ENCODE data around the gene NEDD4L.
"Not testable (repeated sequence)": the region's sequence is repeated elsewhere in the genome, so short reads cannot be mapped to it uniquely, and the experiment has no call there.

Gene NEDD4L

DNA sequence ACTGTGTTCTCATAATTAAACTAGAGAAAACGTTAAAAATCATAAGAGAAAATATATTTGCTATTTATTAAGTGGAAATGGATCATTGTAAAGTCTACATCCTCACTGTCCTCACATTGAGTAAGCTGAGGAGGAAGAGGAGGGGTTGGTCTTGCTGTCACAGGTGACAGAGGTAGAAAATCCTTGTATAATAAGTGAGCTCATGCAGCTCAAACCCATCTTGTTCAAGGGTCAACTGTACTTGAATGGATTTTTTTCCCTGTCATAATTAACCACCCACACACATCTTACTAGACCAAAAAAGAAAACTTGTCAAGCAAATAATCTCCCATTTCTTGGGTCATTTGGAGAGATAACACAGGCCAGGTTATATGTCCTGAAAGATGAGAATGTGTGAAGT lies 231.2 kb downstream of the NEDD4L start:
- DNase-seq = no peak

DNA sequence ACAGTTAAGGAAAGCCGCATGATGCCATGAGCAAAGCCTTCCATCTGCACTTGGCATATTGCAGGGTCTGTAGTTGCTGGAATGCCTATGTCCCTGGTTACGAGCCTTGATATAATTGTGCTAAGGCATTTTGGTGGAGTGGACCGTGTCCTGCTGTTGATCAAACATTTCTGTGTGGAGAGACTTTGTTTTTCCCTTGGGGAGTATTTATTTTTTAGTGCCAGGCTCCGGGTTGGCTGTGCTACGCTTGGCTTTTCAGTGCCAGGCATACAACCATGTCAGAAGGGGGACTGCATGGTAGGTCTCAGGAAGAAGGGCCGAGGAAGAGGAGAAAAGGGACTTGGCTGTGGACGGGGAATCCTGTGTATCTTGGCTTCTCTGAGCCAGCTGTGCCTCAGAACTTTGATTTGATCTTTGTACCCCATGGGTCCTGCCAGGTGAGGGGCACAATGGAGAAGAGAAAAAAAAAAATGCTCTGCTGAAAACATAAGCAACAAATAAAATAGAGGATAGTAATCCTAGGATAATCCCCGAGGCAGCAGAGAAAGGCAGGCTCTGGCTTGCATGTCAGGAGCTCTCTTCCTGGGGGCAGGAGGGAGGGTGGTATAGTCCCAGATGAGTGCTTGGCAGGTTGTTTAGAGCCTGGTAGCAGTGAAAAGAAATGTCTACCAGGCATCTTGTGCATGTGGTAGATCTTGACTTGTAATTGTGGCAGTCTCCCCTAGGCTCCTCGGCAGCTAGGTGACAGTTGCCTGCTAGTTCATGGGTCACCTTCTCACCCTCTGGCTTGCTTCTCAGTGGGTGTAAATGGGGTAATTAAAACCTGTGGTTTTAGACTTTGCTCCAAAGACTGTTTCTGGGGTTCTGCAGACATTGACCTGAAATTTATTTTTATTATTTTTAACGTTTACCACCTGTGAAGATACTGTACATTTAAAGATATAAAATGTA lies 233.0 kb downstream of the NEDD4L start:
- DNase-seq = no peak

DNA sequence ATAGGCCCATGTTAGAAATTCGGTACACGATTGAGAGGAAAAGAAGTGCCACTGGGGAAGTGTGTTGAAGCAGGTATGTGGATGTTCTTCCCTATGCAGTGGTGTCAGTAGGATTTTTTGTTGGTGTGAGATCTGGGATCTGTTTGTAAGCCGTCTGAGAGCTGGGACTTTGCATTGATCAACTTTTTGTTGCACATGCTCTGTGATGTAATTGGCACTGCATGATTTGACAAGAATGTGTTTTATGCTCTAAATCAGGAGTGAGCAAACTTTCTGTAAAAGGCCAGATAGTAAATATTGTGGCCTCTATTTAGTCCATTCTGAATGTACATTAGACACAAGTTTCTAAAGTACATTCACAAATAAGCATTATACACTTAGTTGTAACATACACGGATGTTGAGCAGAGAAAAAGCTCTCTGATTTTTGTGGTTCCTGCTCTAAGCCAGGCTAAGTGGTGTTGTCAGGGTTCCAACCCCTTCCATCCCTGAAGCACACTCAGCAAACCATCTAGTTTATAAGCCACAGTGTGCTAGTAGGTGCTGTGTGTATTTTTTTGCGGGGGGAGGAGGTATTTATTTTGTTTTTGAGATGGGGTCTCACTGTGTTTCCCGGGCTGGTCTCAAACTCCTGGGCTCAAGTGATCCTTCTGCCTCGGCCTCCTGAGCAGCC lies 235.6 kb downstream of the NEDD4L start:
- no peak for DNase-seq

DNA sequence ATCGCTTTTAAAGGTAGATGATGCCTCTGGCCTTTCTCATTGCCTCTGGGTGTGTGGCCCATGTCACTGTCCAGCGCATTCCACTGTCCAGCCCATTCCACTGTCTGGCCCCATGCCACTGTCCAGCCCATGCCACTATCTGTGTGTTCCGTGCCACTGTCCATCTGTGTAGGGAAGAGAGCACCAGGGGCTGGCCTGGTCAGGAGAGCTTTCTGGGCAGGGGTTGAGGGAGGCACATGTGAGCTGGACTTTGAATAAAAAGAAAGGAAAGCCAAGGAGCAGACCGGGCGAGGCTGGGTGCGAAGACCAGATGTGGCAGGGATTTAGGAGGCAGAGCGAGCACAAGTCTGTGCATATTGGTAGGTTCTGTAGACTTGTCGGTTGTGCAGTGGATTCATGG lies 236.2 kb downstream of the NEDD4L start:
- DNase-seq = no peak

DNA sequence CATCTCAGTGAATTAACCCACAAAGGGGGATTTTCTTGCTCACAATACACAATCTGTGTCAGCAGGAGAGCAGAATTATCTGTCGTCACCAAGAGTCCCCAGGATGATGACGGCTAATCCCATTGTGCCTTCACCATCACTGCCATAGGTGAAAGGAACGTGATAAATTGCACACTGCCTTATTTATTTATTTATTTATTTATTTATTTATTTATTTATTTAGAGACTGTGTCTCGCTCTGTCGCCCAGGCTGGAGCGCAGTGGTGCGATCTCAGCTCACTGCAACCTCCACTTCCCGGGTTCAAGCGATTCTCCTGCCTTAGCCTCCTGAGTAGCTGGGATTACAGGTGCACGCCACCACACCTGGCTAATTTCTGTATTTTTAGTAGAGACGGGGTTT lies 238.8 kb downstream of the NEDD4L start:
- DNase-seq = not testable (repeated sequence)

DNA sequence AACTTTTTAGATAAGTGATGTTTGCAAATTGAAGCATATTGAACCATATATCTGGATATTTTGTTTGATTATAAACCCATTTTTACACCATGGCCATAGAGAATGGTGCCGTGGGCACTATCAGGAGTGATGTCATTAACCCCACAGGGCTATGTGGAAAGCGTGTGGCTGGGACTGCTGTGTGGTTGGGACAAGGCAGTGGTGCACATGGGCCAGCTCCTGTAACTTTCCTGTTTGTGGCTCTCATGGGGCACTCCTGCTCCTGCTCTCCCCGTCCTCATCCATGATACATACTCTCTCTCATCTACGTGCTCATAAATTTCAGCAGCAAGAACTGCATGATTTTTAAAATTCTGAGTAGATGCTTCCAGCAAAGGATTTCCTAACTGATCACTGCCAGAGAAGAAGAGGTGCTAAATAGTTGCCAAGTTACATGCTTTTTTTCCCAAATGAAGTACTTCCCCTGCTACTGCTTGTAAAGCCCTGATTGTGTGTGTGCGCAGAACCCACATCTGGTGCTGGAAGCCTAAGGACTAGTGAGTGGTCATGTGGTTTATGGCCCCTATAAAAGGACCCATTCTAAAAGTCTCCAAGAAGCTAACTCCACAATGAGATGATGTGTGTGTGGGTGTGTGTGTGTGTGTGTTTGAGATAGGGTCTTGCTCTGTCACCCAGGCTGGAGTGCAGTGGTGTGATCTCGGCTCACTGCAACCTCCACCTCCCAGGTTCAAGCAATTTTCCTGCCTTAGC lies 240.8 kb downstream of the NEDD4L start:
- DNase-seq = no peak

DNA sequence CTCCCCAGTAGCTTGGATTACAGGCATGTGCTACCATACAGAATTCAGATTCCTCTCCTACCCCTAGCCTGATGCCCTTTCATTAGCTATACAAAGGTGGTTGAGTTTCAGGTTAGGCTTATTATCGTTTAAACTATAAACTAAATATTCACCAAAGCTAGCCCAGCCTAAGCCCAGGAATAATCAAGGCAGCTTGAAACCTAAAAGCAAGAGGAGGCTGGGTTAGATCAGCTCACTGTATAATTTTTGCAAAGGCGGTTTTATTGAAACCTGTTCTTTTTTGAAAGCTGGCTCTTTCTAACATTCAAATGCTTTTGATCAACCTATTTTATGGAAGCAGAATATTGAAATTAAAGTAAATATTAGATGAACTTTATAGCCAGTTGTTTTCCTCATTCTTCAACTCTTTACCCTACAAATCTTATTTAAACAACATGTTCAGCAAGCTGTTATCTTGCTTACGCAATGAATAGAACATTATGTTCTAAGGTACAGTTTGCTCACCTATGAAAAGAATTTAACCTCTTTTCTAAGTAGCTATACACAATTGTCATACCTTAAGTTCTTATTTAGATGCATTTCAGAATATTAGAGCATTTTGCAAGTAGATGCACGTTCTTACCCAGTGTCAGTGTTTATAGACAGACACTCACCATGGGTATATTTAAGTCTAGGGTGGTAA lies 241.6 kb downstream of the NEDD4L start:
- DNase-seq = no peak

DNA sequence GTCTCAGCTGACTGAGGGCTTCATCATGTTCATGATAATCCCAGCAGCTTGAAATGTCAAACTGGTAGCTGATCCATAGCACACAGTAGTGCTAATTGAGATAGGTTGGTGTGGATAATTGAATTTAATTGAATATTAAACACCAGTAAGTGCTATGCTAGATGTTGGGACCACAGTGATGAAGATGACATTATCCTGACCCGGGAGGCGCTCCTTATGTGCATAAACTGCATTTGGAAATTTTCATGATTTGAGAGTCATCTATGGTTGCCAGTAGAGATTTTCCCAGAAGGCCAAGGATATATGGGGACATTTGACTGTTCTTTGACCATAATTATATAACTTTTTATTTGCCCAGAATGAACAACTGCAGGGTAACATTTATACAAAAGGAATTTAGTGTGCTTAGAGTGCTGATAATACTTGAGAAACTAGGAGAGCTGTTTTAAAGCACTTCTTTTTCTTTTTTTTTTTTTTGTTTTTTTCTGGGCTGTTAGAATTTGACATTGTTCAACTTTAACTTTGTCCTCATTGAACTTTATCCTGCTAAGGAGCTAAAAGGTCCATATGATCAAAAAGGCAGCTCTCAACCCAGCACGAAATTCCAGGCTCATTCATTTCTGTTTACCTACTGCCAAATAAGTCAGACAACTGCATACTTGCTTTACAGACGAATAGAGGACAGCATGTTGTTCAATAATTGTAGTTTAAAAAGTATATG lies 242.8 kb downstream of the NEDD4L start:
- DNase-seq = no peak

DNA sequence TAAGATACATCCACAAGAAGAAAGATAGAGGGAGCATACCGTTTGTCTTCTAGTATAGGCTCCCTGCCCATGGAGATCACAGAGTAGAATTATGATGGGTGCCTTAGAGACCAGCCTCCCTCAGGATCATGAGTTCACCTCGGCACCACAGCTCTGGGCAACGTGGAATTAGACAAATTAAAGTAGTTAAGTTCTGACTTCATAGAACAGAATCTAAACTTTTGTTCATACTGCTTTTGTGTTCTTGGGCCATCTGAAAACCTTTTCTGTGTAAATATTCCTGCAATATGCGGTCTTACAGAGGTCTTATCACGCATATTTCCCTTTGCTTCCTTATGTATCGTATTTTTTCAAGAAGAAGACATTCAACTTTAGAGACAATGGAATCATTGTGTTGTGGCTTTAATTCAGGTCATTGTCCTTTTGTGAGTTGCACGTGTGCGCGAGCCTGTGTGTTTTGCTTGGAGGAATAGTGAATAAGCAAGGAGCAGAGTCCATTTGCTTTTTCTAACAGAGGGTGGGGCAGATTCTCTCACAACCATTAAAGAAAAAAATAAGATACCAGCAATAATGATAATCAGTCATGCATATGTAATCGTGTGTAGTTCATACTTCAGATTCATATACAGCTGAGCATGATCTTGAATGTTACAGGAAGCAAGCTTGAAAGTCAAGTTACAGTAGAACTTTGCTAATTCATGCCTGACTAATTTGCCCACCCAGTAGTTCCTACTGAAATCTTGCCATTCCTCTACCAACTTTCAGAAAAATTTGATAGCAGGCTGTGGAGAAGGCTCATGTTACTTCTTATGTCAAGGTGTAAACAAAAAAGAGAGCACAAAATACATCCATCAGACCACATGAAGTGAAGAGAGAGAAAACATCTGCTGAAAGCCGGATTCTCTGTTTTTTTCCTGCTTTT lies 243.6 kb downstream of the NEDD4L start:
- no peak for DNase-seq

DNA sequence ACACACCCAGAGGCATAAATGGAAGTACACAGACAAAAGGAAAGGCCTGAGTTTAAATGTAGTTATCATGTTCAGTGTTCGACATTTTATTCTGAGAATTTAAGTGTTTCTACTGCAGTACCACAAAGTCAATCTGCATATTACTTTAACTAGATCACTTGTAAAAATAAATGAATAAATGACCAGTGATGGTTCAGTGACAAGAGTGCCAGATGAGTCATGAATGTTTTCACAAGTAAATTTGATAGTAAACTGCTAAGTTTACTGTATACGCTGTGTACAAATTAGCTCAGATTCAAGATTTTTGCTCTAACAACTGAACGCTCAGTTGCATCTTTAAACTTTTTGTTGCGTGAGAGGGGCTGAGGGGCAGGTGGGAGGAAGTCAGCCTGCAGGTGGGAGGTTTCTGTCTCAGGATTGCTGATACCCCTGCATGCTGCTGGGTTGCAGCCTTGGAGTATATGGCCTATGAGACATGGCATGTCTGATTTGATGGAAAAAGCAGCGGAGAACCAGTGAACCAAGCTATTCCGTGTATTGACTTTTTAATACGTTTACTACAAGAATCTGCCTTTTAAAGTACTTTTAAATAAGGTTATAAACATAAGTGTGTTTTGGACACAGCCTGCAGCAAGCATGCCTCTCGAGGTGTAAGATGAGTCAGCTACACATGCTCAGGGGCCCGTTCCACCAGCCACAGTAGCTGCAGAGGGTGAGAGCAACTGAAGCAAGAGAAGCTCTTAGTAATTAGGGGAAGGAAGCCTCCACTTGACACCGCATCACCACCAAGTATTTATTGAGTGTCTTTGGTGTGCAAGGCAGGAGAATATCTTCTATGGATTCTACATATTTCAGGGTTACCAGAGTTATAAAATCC lies 245.1 kb downstream of the NEDD4L start:
- DNase-seq = no peak

DNA sequence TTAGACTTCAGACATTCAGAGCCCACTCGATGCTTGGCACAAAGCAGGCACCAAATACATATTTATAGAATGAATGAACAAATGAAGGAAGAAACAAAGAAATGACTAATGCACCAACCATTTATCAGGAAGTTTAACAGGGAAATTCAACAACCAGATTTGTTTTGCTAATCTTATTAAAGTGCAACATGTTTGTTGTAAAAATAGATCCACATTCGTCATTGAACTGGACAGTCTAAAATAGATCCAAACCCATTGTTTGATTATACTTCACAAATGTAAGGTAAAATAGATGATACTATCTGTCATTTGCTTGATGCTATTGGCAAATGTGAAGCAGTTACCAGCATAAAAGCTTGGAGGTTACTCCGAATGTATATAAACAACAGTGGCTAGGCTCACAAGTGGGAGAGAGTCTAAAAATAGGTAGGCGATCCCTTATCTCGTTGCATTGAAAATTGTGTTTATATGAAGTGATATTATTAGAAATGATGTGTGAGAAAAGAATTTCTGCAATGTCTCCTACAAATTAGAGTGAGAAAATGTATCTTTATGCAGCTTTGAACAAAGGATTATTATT lies 246.2 kb downstream of the NEDD4L start:
- no peak for DNase-seq

DNA sequence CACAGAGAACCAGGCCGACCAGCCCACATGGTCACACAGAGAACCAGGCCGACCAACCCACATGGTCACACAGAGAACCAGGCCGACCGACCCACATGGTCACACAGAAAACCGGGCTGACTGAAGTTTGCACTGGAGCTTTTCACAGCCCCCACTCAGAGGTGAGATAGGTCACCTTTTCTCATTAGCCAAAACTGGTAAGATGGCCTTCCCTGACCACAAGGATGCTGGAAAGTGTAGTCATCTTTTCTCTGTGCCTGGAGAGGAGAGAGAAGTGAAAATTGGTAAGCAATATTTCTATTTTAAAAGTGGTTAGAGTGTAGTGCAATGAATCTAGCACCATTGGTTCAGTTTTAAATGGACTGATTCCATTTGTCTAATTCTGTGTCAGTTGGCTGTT lies 247.1 kb downstream of the NEDD4L start:
- no peak for DNase-seq

DNA sequence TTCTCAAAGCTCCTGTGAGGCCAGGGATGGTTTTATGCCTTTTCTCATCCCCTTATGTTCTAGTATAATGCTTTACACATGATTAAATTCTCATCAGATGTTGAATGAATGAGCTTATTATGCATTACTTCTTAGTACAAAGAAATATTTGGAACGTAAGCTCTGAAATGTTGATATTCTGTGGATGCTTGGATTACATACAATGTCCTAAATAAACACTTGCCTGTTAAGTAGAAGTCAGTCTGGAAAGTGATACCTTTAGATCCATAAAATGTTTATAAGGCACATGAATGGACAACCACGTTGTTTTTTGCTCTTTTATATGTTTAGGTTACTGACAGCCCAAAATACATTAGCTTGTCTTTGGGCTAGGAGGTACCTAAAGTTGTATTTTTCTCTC lies 248.6 kb downstream of the NEDD4L start:
- no peak for DNase-seq

DNA sequence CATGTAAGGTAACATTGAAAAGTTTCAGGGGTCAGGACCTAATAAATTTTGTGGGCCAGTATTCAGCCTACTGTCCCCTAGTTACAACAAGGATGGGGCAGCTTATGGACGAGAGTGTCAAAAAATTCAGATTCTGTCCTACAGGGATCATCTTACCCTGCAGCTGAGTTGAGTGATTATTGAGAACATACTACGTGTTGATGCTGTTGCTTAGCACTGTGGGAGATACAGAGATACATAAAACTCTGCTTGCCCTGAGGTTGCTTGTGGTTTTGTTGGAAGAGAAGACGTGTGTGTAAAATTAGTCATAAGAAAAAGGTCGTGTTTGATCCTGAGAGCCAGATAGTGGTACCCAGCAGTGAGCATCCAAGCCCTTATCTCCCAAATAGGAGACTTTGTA lies 253.2 kb downstream of the NEDD4L start:
- DNase-seq = no peak

DNA sequence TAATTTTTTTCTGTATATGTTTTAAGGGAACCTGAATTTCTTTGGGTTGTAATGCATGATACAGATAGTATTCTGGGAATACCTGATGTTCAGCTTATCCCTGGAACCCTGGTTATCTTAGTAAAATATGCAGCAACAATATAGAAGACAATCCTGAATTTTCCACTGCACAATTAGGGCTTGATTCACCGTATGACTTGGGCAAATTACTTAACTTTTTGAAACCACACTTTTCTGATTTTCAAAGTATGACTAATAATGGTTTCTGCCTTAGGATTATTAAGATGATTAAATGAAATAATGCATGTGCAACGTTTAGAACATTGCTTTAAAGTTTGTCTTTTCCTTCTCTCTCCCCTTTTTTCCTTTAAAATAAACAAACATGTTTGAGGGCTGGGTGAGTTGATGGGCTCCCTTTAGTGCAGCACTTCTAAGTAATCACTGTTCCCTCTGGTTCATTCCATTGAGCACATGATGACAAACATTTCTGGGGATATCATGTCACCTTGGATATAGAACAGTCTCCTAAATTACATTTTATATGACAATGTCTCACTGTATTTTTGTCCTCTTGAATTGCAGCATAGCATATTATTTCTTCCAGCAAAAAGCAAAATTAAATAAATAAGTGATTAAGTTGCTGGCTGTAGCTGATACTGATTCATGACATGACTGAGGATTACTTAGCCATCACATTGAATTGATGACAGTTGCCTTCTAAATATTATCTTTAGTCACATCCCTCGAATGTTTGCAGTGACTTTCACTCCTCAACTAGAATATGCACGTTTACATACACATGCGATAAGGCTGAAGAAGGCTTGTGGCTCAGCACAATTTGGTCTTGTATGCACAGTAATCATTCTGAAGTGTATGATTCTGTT lies 254.5 kb downstream of the NEDD4L start:
- DNase-seq = no peak

DNA sequence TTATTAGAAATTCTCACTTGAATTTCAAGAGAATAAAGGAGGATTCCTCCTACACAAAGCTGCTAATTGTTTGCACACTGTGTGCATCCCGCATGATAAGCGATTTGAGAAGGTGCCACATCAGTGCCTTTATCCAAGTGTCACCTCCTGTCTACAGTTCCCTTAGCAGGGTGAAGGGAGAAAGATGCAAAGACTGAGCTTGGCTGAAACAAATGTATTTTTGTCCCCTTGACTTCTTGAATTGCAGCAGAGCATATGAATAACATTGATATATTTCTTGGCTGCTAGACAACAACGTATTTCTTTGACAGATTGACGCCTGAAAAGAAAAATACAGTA lies 255.1 kb downstream of the NEDD4L start:
- no peak for DNase-seq

DNA sequence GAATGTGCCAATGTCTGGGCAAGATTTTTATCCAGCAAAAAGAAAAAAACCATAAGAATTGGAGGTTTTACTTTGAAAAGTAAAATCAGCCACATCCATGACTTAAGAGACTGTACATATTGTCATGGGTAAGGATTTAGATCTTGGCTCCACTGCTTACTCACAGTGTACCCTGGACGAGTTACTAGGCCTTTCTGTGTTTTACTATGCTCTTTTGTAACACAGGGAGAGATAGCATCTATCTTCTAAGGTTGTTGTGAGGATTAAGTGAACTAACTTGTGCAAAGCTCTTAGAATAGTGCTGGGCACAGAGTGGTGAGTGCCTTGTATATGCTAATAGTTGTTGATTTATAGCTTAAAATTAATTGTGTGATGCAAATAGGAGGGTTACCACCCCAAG lies 255.9 kb downstream of the NEDD4L start:
- DNase-seq = no peak

DNA sequence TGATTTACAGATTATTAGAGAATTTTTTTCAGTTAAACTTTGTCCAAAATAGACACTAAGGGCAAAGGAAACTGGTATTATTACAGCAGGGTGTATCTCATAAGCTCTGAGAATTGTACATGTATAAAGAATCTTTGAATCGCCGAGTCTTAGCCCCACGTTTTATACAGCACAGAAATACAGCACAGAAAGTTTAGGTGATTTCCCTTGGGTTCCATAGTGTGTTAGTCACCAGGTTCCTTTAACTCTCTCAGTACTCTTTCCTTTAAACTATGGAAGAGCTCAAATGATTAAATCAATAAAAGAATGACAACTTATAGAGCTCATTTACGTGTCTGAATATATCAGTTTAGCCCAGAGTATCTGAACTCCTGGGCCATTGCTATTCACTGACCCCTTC lies 256.8 kb downstream of the NEDD4L start:
- DNase-seq = no peak

DNA sequence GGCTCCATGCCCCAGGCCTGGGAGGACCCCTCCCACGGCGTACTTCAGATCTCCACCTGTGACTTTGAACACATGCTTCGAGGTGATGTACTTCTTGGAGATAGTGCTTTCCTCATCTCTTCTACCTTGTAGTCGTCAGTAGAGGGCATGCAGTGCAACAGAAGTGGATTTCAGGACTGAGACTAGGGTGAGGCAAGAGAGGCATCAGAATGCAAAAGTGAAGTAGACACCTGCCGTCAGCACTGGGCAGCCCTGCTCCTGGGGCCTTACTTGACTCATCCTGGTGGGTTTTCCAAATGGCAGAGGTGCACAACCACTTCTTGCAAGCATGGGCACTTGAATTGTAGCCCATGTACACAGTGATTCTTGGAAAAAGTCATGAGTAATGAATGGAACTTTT lies 258.8 kb downstream of the NEDD4L start:
- DNase-seq = no peak

All from CD4-positive, alpha-beta T cell treated with Interleukin-15 for 1 hour (primary cell).